Mammary epithelial cell (primary cell): ENCODE data around the gene SF3A2.

ENCODE experiments used
- EZH2 ChIP-seq: IDR thresholded peaks from 2 replicates; pipeline ENCODE4 v1.6.1; 2012; ENCODE audit warnings: low read length, inconsistent platforms, borderline replicate concordance
- TF ChIP-seq, protein P1 (sequence below), 2 donors: IDR thresholded peaks in 1 of 2; conservative IDR thresholded peaks in 1 of 2; 2 replicates each; pipeline ENCODE4 v1.5.1; 2011 to 2012; ENCODE audit warnings: inconsistent platforms in 2 of 2, low read length in 2 of 2, mild to moderate bottlenecking in 2 of 2, control low read depth in 1 of 2, low read depth in 1 of 2; ENCODE audit not compliant: insufficient read depth in 1 of 2; ENCODE audit errors: extremely low read depth in 1 of 2

DNA sequence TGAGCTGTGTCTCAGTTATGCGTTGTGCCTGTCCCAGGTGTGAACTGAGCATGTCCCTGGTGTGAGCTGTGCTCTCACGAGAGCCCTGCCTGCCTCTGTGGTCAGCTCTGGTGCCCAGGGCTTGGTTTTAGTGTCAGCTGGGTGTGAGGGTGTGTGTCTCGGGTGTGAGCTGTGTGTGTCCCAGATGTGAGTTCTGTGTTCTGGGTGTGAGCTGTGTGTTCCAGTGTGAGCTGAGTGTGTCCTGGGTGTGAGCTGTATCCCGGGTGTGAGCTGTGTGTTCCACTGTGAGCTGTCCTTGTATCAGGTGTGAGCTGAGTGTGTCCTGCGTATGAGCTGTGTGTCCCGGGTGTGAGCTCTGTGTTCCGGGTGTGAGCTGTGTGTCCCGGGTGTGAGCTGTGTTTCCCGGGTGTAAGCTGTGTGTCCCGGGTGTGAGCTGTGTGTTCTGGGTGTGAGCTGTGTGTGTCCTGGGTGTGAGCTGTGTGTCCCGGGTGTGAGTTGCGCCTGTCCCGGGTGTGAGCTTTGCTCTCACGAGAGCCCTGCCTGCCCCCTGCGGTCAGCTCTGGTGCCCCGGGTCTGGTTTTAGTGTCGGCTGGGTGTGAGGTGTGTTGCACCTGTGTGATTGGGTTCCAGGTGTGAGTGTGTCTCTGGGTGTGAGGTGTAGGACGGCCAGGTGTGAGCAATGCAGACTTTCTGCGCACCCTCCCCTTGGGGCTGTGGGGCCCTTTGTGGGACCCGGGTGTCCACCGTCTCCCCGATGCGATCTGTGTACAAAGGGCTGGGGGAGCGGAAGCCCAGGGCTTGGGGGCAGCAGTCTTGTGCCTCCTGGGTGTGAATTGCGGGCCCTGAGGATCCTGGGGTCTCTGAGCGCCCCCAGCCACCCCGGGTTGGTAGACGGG lies 52.4 kb downstream of the SF3A2 start:
- TF ChIP-seq, protein P1, sequence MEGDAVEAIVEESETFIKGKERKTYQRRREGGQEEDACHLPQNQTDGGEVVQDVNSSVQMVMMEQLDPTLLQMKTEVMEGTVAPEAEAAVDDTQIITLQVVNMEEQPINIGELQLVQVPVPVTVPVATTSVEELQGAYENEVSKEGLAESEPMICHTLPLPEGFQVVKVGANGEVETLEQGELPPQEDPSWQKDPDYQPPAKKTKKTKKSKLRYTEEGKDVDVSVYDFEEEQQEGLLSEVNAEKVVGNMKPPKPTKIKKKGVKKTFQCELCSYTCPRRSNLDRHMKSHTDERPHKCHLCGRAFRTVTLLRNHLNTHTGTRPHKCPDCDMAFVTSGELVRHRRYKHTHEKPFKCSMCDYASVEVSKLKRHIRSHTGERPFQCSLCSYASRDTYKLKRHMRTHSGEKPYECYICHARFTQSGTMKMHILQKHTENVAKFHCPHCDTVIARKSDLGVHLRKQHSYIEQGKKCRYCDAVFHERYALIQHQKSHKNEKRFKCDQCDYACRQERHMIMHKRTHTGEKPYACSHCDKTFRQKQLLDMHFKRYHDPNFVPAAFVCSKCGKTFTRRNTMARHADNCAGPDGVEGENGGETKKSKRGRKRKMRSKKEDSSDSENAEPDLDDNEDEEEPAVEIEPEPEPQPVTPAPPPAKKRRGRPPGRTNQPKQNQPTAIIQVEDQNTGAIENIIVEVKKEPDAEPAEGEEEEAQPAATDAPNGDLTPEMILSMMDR (conservative IDR thresholded peaks at IDR 0.05 in 1 of 2, IDR thresholded peaks at IDR 0.05 in 1 of 2; ENCODE audit: extremely low read depth in 1 of 2, insufficient read depth in 1 of 2, low read depth in 1 of 2, low read length in 2 of 2): no peak
- no peak for TF ChIP-seq EZH2
